NCI-H774 (cell line): ENCODE data around the gene SDK2.
A peak's percentile ranks its signal among the peaks of the same experiment; 100 is the strongest.

Experiments used
- DNase-seq: peaks from one replicate; lab custom pipeline; 2025; lab: John Stamatoyannopoulos, UW

The SDK2 gene

GRCh38 chr17:73586921-73587602, 57.2 kb downstream of the SDK2 start:
- no peak for DNase-seq

DNA sequence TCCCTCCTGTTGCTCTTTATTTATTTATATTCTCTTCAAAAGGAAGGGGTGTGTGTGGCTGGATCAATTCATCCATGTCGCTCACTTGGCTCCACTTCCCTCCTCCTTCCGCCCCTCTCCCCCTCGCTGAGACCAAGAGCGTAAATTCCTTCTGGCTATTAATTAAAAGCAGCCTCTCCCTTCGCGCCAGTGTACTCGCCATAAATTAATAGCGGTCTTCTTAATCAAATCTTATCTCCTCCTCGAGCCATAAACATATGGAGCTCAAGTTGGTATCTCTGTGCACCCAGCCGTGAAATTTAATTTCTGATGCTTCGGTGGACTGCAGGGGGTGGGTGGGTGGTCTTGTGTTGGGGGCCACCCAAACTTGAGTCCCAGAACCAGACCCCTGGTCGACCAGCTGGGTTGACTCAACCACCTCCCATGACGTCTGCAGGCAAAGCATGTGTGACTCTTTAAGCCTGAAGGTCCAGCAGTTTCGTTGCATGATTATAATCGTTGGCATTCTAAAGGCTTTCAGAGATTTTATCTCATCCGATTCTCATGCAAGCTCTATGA, 57.9 kb downstream of the SDK2 start:
- DNase-seq, result no peak

GRCh38 chr17:73585583-73585982, 58.7 kb downstream of the SDK2 start:
- no peak for DNase-seq

DNA sequence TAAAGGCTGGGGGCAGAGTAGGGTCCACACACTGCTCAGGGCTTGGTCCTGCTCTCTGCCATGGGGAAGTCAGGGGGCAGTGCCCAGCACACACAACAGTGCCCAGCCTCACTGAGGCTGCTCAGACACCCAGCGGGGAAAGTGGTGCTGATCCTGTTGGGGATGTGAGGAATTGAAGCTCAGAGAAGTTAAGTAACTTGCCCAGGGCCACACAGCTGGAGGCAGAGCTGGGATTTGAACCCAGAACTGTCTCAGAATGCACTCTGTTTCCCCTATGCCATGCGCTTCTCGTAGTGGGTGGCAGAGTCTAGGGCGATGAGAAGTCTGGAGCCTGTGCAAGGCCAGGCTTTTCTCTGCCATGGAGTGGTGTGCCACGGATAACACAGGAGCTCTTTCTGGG, 59.3 kb downstream of the SDK2 start:
- DNase-seq, result no peak

DNA sequence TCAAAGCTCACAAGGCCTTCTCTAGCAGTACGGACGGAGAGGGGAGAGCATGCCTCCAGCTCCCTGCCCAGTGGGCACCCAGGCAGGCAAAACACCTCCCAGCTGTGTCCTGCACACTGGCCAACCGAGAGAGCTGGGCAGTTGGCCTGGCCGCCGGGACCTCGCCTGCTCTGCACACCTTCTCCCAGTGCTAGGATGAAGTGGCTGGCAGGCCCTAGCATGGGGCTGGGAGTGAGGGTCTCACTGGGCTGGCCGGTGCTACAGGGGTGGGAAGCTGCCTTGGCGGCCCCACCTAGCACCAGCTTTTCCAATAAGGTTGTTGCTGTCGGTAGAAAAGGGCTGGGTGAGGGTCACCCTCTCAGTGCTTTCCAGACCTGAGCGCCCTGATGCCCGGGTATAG, 60.2 kb downstream of the SDK2 start:
- DNase-seq, result no peak

- DNase-seq, result no peak
Observed at GRCh38 chr17:73582821-73583220, 61.4 kb downstream of the SDK2 start.

GRCh38 chr17:73582359-73582758, 61.9 kb downstream of the SDK2 start:
- peak; percentile 33 for DNase-seq

GRCh38 chr17:73581379-73581778, 62.9 kb downstream of the SDK2 start:
- DNase-seq, result no peak

- DNase-seq, result no peak
Observed at GRCh38 chr17:73580073-73580710, 64.1 kb downstream of the SDK2 start.

DNA sequence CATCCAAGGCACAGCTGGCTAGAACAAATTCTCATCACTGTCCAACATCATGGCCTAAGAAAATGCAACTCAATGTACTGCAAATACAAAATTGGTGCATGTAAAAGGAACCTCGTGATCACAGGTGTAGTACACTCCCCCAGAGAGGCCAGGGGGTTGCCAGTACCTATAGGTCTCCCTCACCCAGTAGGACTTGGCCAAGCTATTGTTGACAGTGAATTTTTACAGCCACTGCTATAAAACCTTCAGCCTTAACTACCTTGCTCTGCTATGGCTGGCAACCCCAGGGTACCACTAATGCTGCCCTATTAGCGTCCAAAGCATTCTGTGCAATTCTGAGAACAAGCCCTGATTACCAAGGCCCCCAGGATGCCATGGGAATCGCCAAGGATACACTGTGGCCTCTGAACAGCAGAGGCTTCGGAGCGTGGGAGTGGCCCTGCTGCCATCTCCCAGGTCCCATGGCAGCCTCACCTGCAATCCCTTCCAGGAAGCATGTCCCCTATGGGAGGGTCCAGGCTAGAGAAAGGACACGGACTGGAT, 67.6 kb downstream of the SDK2 start:
- DNase-seq, result no peak

DNA sequence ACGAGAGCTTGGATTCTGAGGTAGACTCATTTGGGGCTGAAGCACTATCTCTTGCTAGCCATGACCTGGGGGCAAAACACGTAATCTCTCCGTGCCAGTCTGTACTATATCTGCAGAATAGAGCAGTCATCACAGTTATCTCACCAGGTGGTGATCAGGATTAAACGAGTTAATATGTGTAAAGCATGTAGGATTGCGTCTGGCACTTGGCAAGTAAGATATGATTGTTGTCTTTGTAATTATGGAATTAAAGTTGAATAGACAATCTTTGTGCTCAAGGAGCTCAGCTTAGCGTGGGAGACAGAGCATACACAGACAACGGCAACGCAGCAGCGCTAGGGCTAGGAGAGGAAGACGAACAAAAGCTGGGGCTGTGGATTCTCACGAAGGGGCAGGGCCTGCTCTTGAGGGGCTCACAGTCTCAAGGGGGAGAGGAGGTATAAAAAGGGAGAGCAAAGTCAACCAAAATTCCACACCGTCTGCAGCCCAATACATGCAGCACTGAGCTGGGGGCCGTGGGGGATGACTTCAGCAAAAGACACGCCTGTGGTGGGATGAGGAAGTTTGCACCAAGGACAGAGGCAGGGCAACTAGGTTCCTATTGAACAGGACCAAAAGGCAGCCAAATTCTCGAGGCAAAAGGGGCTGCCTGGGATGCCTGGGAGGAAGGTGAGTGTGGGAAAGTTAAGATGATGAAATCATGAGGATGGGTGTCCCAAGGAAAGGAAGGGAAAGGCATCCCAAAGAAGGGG, 68.6 kb downstream of the SDK2 start:
- peak; percentile 6 for DNase-seq

GRCh38 chr17:73571511-73572130, 72.6 kb downstream of the SDK2 start:
- no peak for DNase-seq

DNA sequence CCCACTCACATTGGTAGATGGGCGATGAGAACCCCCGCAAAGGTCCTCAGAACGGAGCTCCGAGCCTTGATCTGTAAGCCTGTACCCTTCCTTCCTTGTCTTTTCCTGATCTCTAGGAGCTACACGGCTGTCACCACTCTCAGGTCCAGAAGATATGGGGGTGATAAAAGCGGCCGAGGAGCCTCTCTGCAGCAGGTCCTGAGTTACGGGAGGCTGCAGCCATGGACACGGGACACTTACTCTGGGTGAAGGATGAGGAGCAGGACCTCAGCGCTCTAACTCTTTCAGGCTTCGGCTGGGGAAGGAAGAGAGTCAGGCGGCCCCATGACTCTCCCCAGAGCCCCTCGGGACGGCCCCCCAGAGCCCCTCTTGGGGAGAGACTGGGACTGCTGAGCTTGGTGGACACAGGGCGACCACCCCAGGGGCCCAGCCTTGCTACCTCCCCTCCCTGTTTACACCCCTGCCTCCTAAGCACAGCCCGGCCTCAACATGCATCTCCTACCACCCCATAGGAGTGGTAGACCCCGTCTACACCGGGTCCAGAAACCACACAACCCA, 74.4 kb downstream of the SDK2 start:
- no peak for DNase-seq

DNA sequence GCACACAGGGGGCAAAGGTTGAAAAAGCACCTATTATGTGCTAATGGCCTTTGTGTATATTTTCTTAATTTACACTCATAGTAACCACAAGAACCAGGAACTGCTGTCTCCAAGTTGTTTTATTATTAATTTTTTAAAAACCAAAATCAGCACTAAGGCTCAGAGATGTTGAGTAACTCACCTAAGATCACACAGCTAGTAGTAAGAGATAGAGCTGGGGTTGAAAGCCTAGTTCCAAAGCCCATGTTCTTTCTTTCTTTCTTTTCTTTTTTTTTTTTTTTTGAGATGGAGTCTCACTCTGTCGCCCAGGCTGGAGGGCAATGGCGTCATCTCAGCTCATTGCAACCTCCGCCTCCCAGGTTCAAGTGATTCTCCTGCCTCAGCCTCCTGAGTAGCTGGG, 75.3 kb downstream of the SDK2 start:
- DNase-seq, result no peak

- DNase-seq, result no peak
Observed at GRCh38 chr17:73566905-73567782, 77.1 kb downstream of the SDK2 start.

- DNase-seq, result no peak
Observed at GRCh38 chr17:73564843-73565242, 79.4 kb downstream of the SDK2 start.

DNA sequence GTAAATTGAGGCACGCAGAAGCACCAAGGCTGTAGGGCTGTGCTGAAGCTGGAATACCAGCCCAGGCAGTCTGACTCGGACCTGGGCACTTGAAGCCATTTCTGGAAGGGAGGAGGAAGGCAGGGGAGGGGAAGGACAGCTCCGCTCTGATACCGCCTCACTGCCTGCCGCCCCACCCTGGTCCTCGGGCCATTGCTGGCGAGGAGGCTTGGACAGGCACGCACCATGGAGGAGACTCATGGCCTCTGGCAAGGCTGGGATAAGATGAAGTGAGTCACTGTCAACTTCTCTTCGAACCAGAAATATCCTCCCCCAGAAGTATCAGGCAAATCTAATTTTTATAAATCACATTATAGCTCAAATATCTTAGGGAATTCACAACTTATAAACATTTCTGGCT, 81.3 kb downstream of the SDK2 start:
- no peak for DNase-seq

GRCh38 chr17:73561111-73561510, 83.1 kb downstream of the SDK2 start:
- no peak for DNase-seq

DNA sequence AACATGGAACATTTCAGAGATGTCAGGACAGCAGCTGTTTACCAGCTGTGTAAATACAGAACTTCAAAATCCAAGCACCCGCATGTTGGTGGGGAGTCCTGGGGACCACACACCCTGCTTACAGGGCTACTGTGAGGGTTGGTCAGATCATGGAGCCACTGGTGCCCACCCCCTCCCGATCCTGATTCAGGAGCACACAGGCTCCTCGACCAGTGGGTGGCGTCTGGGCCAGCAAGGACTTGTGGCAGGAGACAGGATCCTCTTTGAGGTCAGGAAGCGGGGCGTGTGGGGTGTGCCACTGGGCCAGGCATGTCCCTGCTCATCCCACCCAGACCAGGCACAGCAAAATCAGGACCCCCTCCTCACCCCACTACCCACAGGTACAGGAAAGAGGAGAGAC, 83.6 kb downstream of the SDK2 start:
- no peak for DNase-seq

DNA sequence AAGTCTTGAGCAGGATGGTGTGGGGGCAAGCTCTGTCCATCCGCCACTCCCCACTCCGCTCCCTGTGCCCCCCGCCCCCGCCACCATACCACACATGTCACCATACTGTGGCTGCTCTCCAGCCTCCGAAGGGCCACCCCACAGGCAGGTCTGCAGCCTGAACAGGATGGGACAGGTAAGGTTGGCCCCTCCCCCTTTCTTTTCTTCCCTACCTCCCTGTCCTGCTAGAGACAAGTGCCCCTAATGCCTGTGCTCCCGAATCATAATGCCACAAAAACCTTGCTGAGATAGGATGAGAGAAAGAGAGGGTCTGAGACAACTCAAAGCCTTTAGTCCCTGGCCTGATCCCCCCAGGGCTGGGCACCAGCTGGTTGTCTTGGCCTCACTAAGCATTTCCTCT, 84.7 kb downstream of the SDK2 start:
- no peak for DNase-seq
